Measurements from ENCODE around the gene JAZF1. TPM values are rescaled to one million over a fixed set of nuclear protein-coding genes. Genes with fewer than 3 reads are reported as not detected.

JAZF1 gene
- total and polyA plus RNA-seq, 12 donors = 6.9 to 42.3 (median 30.0) TPM

- ATAC-seq = no peak
- no peak for TF ChIP-seq CTCF (IDR thresholded peaks at IDR 0.05)
- DNase-seq = no peak
- intact Hi-C loops (cut with DNase I) = no loop called here
- Histone ChIP-seq H3K36me3 (peaks cover 0 to 10% (median 0%) of the 10 kb centered on the region in 9 donors), H3K4me1 (peaks cover 0 to 36% (median 17%) of the 10 kb centered on the region in 9 donors), H3K9me3 (peaks cover 0 to 11% (median 0%) of the 10 kb centered on the region in 11 donors), H3K4me3 (no peak overlapping the region), H3K27me3 (no peaks in the 10 kb centered on the region), H3K27ac (no peak overlapping the region)
Measured at GRCh38 chr7:27991006-27991528, 189.5 kb downstream of the JAZF1 start.

- no peak overlapping the region for H3K27ac ChIP-seq
- H3K4me3 ChIP-seq = no peak overlapping the region
- DNase-seq (no peak), ATAC-seq (no peak)
- H3K9me3 ChIP-seq = peaks cover 0 to 18% (median 0%) of the 10 kb centered on the region in 11 donors
- no peak for TF ChIP-seq CTCF (IDR thresholded peaks at IDR 0.05)
- no peaks in the 10 kb centered on the region for H3K27me3 ChIP-seq
- no peaks in the 10 kb centered on the region for H3K4me1 ChIP-seq
- 97 to 99% methylated on average over 1 of the region's 1 CpG for WGBS, 2 donors
- peaks cover 0 to 8% (median 0%) of the 10 kb centered on the region in 9 donors for H3K36me3 ChIP-seq
- intact Hi-C loops (cut with DNase I) = no loop called here
Measured at GRCh38 chr7:27976531-27976930, 204.1 kb downstream of the JAZF1 start.

- Histone ChIP-seq H3K4me1 (no peaks in the 10 kb centered on the region), H3K27ac (no peak overlapping the region), H3K9me3 (peaks cover 0 to 18% (median 0%) of the 10 kb centered on the region in 11 donors), H3K27me3 (no peaks in the 10 kb centered on the region), H3K4me3 (no peak overlapping the region), H3K36me3 (peaks cover 0 to 8% (median 0%) of the 10 kb centered on the region in 9 donors)
- intact Hi-C loops (cut with DNase I) = no loop called here
- WGBS, 2 donors = 89 to 90% methylated on average over 3 of the region's 3 CpGs
- DNase-seq = no peak
- TF ChIP-seq CTCF (IDR thresholded peaks at IDR 0.05) = no peak
- ATAC-seq = no peak
Measured at GRCh38 chr7:27973625-27974024, 207.0 kb downstream of the JAZF1 start.

GRCh38 chr7:27972276-27972675 lies 208.3 kb downstream of the JAZF1 start:
- Histone ChIP-seq H3K4me1 (peaks cover 0 to 7% (median 0%) of the 10 kb centered on the region in 9 donors), H3K27me3 (no peaks in the 10 kb centered on the region), H3K4me3 (no peak overlapping the region), H3K27ac (no peak overlapping the region), H3K9me3 (peaks cover 0 to 11% (median 0%) of the 10 kb centered on the region in 11 donors), H3K36me3 (peaks cover 0 to 4% (median 0%) of the 10 kb centered on the region in 9 donors)
- WGBS, 2 donors = 68 to 72% methylated on average over 2 of the region's 2 CpGs
- no peak for TF ChIP-seq CTCF (IDR thresholded peaks at IDR 0.05)
- no peak for ATAC-seq
- no peak for DNase-seq
- intact Hi-C loops (cut with DNase I) = no loop called here
